ENCODE results near the gene LDHAL6A. TPM values are rescaled to one million over a fixed set of nuclear protein-coding genes. Genes with fewer than 3 reads are reported as not detected.

Gene LDHAL6A
- total RNA-seq, 1 experiment from 2014 or later: not detected

- TF ChIP-seq, protein P1, sequence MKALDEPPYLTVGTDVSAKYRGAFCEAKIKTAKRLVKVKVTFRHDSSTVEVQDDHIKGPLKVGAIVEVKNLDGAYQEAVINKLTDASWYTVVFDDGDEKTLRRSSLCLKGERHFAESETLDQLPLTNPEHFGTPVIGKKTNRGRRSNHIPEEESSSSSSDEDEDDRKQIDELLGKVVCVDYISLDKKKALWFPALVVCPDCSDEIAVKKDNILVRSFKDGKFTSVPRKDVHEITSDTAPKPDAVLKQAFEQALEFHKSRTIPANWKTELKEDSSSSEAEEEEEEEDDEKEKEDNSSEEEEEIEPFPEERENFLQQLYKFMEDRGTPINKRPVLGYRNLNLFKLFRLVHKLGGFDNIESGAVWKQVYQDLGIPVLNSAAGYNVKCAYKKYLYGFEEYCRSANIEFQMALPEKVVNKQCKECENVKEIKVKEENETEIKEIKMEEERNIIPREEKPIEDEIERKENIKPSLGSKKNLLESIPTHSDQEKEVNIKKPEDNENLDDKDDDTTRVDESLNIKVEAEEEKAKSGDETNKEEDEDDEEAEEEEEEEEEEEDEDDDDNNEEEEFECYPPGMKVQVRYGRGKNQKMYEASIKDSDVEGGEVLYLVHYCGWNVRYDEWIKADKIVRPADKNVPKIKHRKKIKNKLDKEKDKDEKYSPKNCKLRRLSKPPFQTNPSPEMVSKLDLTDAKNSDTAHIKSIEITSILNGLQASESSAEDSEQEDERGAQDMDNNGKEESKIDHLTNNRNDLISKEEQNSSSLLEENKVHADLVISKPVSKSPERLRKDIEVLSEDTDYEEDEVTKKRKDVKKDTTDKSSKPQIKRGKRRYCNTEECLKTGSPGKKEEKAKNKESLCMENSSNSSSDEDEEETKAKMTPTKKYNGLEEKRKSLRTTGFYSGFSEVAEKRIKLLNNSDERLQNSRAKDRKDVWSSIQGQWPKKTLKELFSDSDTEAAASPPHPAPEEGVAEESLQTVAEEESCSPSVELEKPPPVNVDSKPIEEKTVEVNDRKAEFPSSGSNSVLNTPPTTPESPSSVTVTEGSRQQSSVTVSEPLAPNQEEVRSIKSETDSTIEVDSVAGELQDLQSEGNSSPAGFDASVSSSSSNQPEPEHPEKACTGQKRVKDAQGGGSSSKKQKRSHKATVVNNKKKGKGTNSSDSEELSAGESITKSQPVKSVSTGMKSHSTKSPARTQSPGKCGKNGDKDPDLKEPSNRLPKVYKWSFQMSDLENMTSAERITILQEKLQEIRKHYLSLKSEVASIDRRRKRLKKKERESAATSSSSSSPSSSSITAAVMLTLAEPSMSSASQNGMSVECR (CRISPR knock-in tag; IDR thresholded peaks at IDR 0.05; ENCODE audit: borderline replicate concordance): no peak
- TF ChIP-seq, protein P2, sequence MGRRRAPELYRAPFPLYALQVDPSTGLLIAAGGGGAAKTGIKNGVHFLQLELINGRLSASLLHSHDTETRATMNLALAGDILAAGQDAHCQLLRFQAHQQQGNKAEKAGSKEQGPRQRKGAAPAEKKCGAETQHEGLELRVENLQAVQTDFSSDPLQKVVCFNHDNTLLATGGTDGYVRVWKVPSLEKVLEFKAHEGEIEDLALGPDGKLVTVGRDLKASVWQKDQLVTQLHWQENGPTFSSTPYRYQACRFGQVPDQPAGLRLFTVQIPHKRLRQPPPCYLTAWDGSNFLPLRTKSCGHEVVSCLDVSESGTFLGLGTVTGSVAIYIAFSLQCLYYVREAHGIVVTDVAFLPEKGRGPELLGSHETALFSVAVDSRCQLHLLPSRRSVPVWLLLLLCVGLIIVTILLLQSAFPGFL (CRISPR knock-in tag; IDR thresholded peaks at IDR 0.05; ENCODE audit: borderline replicate concordance): no peak
- TF ChIP-seq FOXP1 (CRISPR knock-in tag; IDR thresholded peaks at IDR 0.05; ENCODE audit: borderline replicate concordance) (no peak), JUN (CRISPR knock-in tag; IDR thresholded peaks at IDR 0.05) (no peak), STAT6 (CRISPR knock-in tag; conservative IDR thresholded peaks at IDR 0.05; ENCODE audit: low read depth) (no peak), ZNF671 (CRISPR knock-in tag; IDR thresholded peaks at IDR 0.05) (no peak), CREB1 (CRISPR knock-in tag; IDR thresholded peaks at IDR 0.05) (no peak), HMGA2 (CRISPR knock-in tag; IDR thresholded peaks at IDR 0.05) (no peak), ZNF423 (CRISPR knock-in tag; IDR thresholded peaks at IDR 0.05) (no peak), NFYB (CRISPR knock-in tag; conservative IDR thresholded peaks at IDR 0.05; ENCODE audit: low read depth) (no peak), USF1 (CRISPR knock-in tag; IDR thresholded peaks at IDR 0.05) (no peak), ZBTB21 (CRISPR knock-in tag; IDR thresholded peaks at IDR 0.05; ENCODE audit: borderline replicate concordance) (no peak), ZNF219 (CRISPR knock-in tag; IDR thresholded peaks at IDR 0.05; ENCODE audit: borderline replicate concordance) (no peak), ETV6 (CRISPR knock-in tag; IDR thresholded peaks at IDR 0.05) (no peak), ESRRA (CRISPR knock-in tag; IDR thresholded peaks at IDR 0.05; ENCODE audit: borderline replicate concordance) (no peak), ZNF263 (CRISPR knock-in tag; IDR thresholded peaks at IDR 0.05; ENCODE audit: low read depth) (no peak)
- TF ChIP-seq, protein P3, sequence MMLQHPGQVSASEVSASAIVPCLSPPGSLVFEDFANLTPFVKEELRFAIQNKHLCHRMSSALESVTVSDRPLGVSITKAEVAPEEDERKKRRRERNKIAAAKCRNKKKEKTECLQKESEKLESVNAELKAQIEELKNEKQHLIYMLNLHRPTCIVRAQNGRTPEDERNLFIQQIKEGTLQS (CRISPR knock-in tag; conservative IDR thresholded peaks at IDR 0.05): no peak
- TF ChIP-seq, protein P4, sequence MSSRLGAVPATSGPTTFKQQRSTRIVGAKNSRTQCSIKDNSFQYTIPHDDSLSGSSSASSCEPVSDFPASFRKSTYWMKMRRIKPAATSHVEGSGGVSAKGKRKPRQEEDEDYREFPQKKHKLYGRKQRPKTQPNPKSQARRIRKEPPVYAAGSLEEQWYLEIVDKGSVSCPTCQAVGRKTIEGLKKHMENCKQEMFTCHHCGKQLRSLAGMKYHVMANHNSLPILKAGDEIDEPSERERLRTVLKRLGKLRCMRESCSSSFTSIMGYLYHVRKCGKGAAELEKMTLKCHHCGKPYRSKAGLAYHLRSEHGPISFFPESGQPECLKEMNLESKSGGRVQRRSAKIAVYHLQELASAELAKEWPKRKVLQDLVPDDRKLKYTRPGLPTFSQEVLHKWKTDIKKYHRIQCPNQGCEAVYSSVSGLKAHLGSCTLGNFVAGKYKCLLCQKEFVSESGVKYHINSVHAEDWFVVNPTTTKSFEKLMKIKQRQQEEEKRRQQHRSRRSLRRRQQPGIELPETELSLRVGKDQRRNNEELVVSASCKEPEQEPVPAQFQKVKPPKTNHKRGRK (CRISPR knock-in tag; IDR thresholded peaks at IDR 0.05; ENCODE audit: borderline replicate concordance): no peak
- TF ChIP-seq, protein P5, sequence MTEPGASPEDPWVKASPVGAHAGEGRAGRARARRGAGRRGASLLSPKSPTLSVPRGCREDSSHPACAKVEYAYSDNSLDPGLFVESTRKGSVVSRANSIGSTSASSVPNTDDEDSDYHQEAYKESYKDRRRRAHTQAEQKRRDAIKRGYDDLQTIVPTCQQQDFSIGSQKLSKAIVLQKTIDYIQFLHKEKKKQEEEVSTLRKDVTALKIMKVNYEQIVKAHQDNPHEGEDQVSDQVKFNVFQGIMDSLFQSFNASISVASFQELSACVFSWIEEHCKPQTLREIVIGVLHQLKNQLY (CRISPR knock-in tag; IDR thresholded peaks at IDR 0.05): no peak
- TF ChIP-seq, protein P6, sequence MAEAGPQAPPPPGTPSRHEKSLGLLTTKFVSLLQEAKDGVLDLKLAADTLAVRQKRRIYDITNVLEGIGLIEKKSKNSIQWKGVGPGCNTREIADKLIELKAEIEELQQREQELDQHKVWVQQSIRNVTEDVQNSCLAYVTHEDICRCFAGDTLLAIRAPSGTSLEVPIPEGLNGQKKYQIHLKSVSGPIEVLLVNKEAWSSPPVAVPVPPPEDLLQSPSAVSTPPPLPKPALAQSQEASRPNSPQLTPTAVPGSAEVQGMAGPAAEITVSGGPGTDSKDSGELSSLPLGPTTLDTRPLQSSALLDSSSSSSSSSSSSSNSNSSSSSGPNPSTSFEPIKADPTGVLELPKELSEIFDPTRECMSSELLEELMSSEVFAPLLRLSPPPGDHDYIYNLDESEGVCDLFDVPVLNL (CRISPR knock-in tag; IDR thresholded peaks at IDR 0.05; ENCODE audit: borderline replicate concordance, low read depth): no peak
- CTCF ChIA-PET: interaction anchor here (0.9 kb wide), 1 partner anchor 9 kb away, joined by 3 read pairs; no protein-coding TSS in a partner anchor
- POLR2A ChIA-PET: no interaction called here
These were observed 36.6 kb upstream of the LDHAL6A start for GRCh38 chr11:18419040-18419439.

More at GRCh38 chr11:18419040-18419439, 36.6 kb upstream of the LDHAL6A start:
- H3K27ac Mint-ChIP-seq: no peak overlapping the region
- no peaks in the 10 kb centered on the region for H3K4me1 Mint-ChIP-seq
- no peak for ATAC-seq
- no peaks in the 10 kb centered on the region for H3K36me3 Mint-ChIP-seq
- no peaks in the 10 kb centered on the region for H3K9me3 Mint-ChIP-seq
- H3K27me3 Mint-ChIP-seq (ENCODE audit: low read depth): peaks cover 4% of the 10 kb centered on the region
- no peak for DNase-seq (ENCODE audit: low spot score)
- no peak overlapping the region for H3K4me3 Mint-ChIP-seq

Data from WTC11 (cell line).